ENCODE data around the gene PPP3CA. TPM values are rescaled to one million over a fixed set of nuclear protein-coding genes. Genes with fewer than 3 reads are reported as not detected.

The PPP3CA gene
- total RNA-seq, 4 donors from 2014 or later = 28.7 to 51.7 (median 39.0) TPM

DNA sequence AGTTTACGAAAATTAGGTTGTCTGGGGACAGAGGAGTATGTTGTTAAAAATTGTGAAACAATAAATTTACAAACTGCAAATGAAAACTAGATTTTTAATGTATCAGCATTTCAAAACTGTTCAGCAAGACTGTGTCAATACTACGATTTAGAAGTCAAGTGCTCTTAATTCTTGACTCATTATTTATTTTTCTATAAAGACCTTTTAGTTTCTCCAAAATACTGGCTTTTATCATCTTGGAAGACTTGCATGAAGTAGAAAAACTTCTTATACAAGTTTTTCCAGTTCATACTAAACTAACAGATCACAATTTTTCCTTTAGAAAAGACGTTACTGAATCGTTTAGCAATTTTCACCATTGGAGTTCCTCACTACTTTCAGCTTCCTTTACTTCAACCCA lies 231.4 kb downstream of the PPP3CA start:
- H3K27ac ChIP-seq = peak overlapping the region; percentile 54
- DNase-seq (ENCODE audit: low spot score in 2 of 2) = no peak
- H3K36me3 ChIP-seq = no peaks in the 10 kb centered on the region
- H3K4me3 ChIP-seq = no peak overlapping the region
- 67% methylated on average over 4 of the region's 4 CpGs for WGBS
- H3K9me3 ChIP-seq = no peaks in the 10 kb centered on the region
- TF ChIP-seq POLR2AphosphoS5 (IDR thresholded peaks at IDR 0.05) (no peak), EP300 (IDR thresholded peaks at IDR 0.05) (no peak), POLR2A (IDR thresholded peaks at IDR 0.05) (no peak)
- TF ChIP-seq, protein P1, sequence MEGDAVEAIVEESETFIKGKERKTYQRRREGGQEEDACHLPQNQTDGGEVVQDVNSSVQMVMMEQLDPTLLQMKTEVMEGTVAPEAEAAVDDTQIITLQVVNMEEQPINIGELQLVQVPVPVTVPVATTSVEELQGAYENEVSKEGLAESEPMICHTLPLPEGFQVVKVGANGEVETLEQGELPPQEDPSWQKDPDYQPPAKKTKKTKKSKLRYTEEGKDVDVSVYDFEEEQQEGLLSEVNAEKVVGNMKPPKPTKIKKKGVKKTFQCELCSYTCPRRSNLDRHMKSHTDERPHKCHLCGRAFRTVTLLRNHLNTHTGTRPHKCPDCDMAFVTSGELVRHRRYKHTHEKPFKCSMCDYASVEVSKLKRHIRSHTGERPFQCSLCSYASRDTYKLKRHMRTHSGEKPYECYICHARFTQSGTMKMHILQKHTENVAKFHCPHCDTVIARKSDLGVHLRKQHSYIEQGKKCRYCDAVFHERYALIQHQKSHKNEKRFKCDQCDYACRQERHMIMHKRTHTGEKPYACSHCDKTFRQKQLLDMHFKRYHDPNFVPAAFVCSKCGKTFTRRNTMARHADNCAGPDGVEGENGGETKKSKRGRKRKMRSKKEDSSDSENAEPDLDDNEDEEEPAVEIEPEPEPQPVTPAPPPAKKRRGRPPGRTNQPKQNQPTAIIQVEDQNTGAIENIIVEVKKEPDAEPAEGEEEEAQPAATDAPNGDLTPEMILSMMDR (IDR thresholded peaks at IDR 0.05) = no peak
- no peaks in the 10 kb centered on the region for H3K27me3 ChIP-seq
- peaks cover 28% of the 10 kb centered on the region for H3K4me1 ChIP-seq

DNA sequence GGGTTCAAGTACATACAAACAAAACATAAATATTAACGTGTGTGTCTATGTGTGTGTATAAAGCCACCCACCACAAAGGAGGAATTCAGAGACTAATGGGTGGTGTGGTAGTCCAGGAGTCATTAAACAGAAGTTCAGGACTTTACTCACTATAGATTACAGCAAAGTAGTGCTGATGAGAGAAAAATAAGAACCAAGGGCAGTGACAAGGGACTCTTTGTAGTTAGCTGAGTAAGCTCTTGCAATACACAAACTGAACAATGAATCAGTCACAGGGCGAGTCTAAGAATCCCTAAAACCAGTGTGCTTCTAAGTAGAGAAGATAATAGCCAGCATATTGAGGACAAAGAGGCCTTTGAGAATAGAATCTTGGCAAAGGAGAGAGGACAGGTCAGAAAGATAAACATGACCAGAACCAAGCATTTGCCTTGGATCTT lies 232.4 kb downstream of the PPP3CA start:
- Histone ChIP-seq H3K4me3 (no peak overlapping the region), H3K9me3 (no peaks in the 10 kb centered on the region), H3K27ac (peak overlapping the region; percentile 54), H3K36me3 (no peaks in the 10 kb centered on the region), H3K4me1 (peaks cover 28% of the 10 kb centered on the region), H3K27me3 (no peaks in the 10 kb centered on the region)
- TF ChIP-seq, protein P1 (IDR thresholded peaks at IDR 0.05) = no peak
- TF ChIP-seq EP300 (IDR thresholded peaks at IDR 0.05) = no peak
- no peak for TF ChIP-seq POLR2A (IDR thresholded peaks at IDR 0.05)
- TF ChIP-seq POLR2AphosphoS5 (IDR thresholded peaks at IDR 0.05) = no peak
- no peak for DNase-seq (ENCODE audit: low spot score in 2 of 2)
- 59% methylated on average over 2 of the region's 2 CpGs for WGBS

DNA sequence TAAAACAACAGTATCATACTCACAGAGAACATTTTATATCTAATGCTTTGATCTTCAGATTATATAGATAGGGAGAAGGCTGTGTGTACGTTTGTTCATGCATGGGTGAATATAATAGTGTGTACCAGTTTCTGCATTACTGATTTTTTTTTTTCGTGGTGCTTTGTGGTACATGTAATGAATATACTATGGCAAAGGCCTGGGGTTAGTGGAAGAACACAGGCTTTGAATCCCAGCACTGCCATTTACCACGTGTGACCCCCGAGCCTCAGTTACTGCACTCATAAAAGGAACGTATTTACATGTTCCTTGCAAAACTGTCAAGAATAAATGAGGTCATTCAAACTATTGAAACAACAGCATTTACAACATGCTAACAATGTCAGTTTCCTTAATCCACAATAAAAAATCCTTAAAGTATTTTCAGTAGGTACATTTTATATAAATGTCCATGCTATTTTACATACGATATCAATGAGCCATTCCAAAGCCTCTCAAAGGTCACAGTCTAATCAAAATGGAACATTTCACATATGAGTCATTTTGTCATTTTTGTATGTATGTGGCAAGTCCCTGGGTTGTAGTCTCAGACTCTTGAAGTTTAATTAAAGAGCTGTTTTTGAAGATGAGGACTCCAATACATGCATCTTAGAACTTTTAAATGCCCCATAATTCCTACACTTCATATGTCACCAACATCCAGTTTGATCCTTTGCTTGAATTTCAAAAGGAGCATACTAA lies 242.8 kb downstream of the PPP3CA start:
- H3K4me3 ChIP-seq = no peak overlapping the region
- H3K27me3 ChIP-seq = no peaks in the 10 kb centered on the region
- DNase-seq (ENCODE audit: low spot score in 2 of 2) = no peak
- H3K4me1 ChIP-seq = peaks cover 33% of the 10 kb centered on the region
- H3K9me3 ChIP-seq = no peaks in the 10 kb centered on the region
- peaks cover 6% of the 10 kb centered on the region for H3K36me3 ChIP-seq
- TF ChIP-seq POLR2AphosphoS5 (IDR thresholded peaks at IDR 0.05) (no peak), EP300 (IDR thresholded peaks at IDR 0.05) (no peak), POLR2A (IDR thresholded peaks at IDR 0.05) (no peak)
- TF ChIP-seq, protein P1 (IDR thresholded peaks at IDR 0.05) = no peak
- peak overlapping the region; percentile 1 for H3K27ac ChIP-seq
- 81% methylated on average over 6 of the region's 6 CpGs for WGBS

DNA sequence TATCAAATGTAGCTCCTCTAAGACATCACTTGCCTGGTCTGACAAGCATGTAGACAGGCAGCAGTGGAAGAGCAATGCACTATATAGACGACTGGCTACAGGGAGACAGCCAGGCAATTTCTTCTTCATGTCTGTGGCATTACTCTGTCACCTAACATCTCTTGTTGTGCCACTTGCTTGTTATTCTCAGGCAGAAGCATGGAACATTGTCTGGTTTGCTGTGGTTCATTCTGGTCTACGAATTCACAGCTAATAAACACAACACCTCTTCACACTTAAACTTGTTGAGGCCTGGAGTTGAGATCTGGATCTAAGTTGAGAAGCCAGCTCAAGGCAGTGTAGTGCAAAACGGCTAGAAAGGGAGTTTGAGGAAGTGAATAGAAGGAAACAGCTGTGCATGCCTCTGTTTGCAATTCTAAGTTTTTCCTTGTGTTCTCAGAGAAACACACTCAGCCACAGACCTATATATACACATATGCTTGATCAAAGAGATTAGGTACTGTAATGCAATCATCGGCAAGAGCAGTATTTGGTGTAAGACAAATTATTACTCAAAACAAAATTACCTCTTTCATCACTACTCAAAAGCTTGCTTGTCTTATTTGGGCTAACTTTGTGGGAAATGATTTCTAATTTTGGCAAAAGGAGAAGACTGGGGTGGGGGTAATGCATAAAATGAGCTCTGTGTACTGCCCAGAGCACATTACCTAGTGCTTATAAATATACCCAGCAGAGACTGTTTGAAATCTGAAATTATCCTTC lies 243.8 kb downstream of the PPP3CA start:
- no peak for TF ChIP-seq EP300 (IDR thresholded peaks at IDR 0.05)
- TF ChIP-seq POLR2A (IDR thresholded peaks at IDR 0.05) = no peak
- TF ChIP-seq POLR2AphosphoS5 (IDR thresholded peaks at IDR 0.05) = no peak
- TF ChIP-seq, protein P1 (IDR thresholded peaks at IDR 0.05) = no peak
- Histone ChIP-seq H3K27ac (peak overlapping the region; percentile 12), H3K27me3 (no peaks in the 10 kb centered on the region), H3K9me3 (no peaks in the 10 kb centered on the region), H3K36me3 (peaks cover 6% of the 10 kb centered on the region), H3K4me1 (peaks cover 33% of the 10 kb centered on the region), H3K4me3 (no peak overlapping the region)
- no peak for DNase-seq (ENCODE audit: low spot score in 2 of 2)
- 23% methylated on average over 4 of the region's 4 CpGs for WGBS

DNA sequence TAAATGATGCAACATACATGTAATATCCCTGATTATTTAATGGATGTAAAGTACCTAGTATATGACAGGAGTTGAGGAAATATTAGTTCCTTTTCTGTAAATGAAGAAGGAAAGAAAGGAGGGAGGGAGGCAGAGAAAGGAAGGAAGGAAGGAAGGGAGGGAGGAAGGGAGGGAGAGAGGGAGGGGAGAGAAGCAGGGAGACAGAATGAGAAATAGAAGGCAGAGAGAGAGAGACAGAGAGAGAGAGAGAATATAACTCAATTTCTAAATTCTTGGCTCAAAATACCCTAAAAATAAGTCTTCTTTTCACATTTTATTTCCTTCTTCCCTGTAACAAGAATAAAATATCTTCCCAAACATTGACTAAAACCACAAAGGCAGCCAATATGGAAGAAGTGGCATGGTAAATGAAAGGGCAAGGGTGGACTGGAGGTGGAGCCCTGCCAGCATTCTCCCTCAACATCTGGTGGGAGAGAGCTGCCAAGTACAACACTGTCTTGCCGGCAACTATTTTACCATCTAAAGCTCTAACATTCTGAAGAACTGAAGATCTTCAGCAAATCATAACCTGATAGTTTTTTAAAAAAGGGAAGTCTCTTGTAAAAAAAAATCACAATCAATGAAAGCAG lies 245.1 kb downstream of the PPP3CA start:
- Histone ChIP-seq H3K9me3 (no peaks in the 10 kb centered on the region), H3K27ac (no peak overlapping the region), H3K36me3 (no peaks in the 10 kb centered on the region), H3K4me3 (no peak overlapping the region), H3K27me3 (no peaks in the 10 kb centered on the region), H3K4me1 (peaks cover 33% of the 10 kb centered on the region)
- WGBS = 40% methylated on average over 1 of the region's 1 CpG
- peak in 1 of 2 donors; percentile 78 for DNase-seq (ENCODE audit: low spot score in 2 of 2)
- TF ChIP-seq EP300 (IDR thresholded peaks at IDR 0.05) (no peak), POLR2A (IDR thresholded peaks at IDR 0.05) (no peak), POLR2AphosphoS5 (IDR thresholded peaks at IDR 0.05) (no peak)
- TF ChIP-seq, protein P1 (IDR thresholded peaks at IDR 0.05) = no peak
